HepG2 (cell line): ENCODE results near the gene USP5. TPM values are rescaled to one million over a fixed set of nuclear protein-coding genes. Genes with fewer than 3 reads are reported as not detected.

Source experiments
- MAFK ChIP-seq, 2 experiments: IDR thresholded peaks in 1 of 2; conservative IDR thresholded peaks in 1 of 2; 2 replicates each; pipeline ENCODE4 v1.6.1; 2011; ENCODE audit warnings: improper control_type of control experiment in 2 of 2, low read length in 2 of 2
- MATR3 ChIP-seq: sonication (generic); formaldehyde crosslinking; IDR thresholded peaks from 2 replicates; pipeline ENCODE4 v1.4.0; 2020; ENCODE audit warnings: missing genetic modification reagents
- PLRG1 ChIP-seq: fragments of 450-650 bp; conservative IDR thresholded peaks from 2 replicates; pipeline ENCODE4 v1.6.1; 2016
- ZFP36L1 ChIP-seq: sonication (generic); formaldehyde crosslinking; IDR thresholded peaks from 2 replicates; pipeline ENCODE4 v1.8.0; 2022; ENCODE audit warnings: mild to moderate bottlenecking, missing genetic modification reagents, moderate library complexity
- ZFP41 ChIP-seq: sonication (generic); formaldehyde crosslinking; IDR thresholded peaks from 2 replicates; pipeline ENCODE4 v1.4.0; 2020; ENCODE audit warnings: mild to moderate bottlenecking, missing genetic modification reagents, borderline replicate concordance
- ZNF567 ChIP-seq: sonication (generic); formaldehyde crosslinking; IDR thresholded peaks from 2 replicates; pipeline ENCODE4 v1.8.1; 2023; ENCODE audit warnings: mild to moderate bottlenecking, missing genetic modification reagents, borderline replicate concordance
- ZNF773 ChIP-seq: sonication (generic); formaldehyde crosslinking; IDR thresholded peaks from 2 replicates; pipeline ENCODE4 v1.4.0; 2020; ENCODE audit warnings: missing genetic modification reagents, borderline replicate concordance
- polyA plus RNA-seq, 8 experiments: library from polyadenylated mRNA; depleted of rRNA in 3 of 8; stranded (reverse) in 7 of 8; unstranded in 1 of 8; fragments of >200 nt; fragmentation: Illumina TruSeq in 4 of 8; extraction: Trizol in 4 of 8; gene quantifications; 2 replicates each; pipeline versions ENCODE4 v1.2.1 to v1.2.3, GENCODE V29; 2011 to 2016; ENCODE audit warnings: low read depth in 4 of 8, missing spikeins in 1 of 8, mixed read lengths in 1 of 8; ENCODE audit not compliant: insufficient read depth in 1 of 8
- total RNA-seq, 5 experiments: library from RNA; depleted of rRNA; stranded (reverse); fragments of >200 nt; fragmentation: Illumina TruSeq; extraction: Trizol; gene quantifications; 2 replicates each; pipeline ENCODE4 v1.2.3, GENCODE V29; 2016; ENCODE audit warnings: low read depth in 1 of 5
- TF ChIP-seq, protein P1 (sequence below): sonication (generic); formaldehyde crosslinking; IDR thresholded peaks from 2 replicates; pipeline ENCODE4 v1.4.0; 2020; ENCODE audit warnings: mild to moderate bottlenecking, missing genetic modification reagents, borderline replicate concordance
- TF ChIP-seq, protein P2 (sequence below): sonication (generic); formaldehyde crosslinking; IDR thresholded peaks from 2 replicates; pipeline ENCODE4 v1.4.0; 2020; ENCODE audit warnings: missing genetic modification reagents
- TF ChIP-seq, protein P3 (sequence below): sonication (generic); formaldehyde crosslinking; IDR thresholded peaks from 2 replicates; pipeline ENCODE4 v1.8.1; 2023; ENCODE audit warnings: missing genetic modification reagents, inconsistent platforms, borderline replicate concordance
- TF ChIP-seq, protein P4 (sequence below): sonication (generic); formaldehyde crosslinking; IDR thresholded peaks from 2 replicates; pipeline ENCODE4 v1.4.0; 2020; ENCODE audit warnings: mild to moderate bottlenecking, missing genetic modification reagents
- TF ChIP-seq, protein P5 (sequence below): IDR thresholded peaks from 2 replicates; pipeline ENCODE4 v1.6.1; 2012; ENCODE audit warnings: low read depth, low read length, improper control_type of control experiment
- TF ChIP-seq, protein P6 (sequence below), 2 experiments: sonication (generic) in 1 of 2; formaldehyde crosslinking in 1 of 2; IDR thresholded peaks; 2 replicates each; pipeline versions ENCODE4 v1.4.0 to v1.6.1; 2016 to 2020; ENCODE audit warnings: borderline replicate concordance in 1 of 2, low read depth in 1 of 2, mild to moderate bottlenecking in 1 of 2, missing genetic modification reagents in 1 of 2

USP5 gene
- total and polyA plus RNA-seq, 2 of the 13 experiments (the other 11 are each of a cell fraction or from before 2014, with no cell fraction given) = 39.6 to 56.0 TPM

DNA sequence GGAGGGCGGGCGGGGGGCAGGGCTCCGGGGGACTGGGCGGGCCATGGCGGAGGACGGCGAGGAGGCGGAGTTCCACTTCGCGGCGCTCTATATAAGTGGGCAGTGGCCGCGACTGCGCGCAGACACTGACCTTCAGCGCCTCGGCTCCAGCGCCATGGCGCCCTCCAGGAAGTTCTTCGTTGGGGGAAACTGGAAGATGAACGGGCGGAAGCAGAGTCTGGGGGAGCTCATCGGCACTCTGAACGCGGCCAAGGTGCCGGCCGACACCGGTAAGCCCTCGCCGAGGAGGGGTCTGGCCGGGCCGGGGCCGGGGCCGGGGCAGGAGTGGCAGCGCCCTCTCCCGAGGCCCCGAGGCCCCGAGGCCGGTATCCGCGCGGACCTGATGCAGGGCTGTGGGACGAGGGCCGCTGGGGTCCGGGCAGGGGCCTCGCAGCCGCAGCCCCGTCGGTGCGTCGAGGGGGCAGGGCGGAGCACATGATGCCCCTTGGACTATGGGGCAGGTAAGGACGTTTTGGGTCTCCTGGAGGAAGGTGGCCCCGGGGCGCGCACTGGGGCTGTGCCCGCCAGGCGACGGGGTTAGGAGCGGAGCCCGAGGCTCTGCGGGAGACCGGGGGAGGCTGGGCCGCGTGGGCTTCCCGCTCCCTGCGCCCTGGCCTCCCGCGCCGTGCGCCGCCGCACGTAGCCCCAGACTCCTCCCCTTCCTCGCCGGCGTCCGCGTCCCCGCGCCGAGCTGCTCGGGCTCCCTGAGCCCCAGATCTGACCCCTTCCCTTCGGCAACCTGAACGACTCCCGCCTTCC is 15.7 kb downstream of the USP5 start, which contains the start of gene TPI1 (continued):
- TF ChIP-seq, protein P1, sequence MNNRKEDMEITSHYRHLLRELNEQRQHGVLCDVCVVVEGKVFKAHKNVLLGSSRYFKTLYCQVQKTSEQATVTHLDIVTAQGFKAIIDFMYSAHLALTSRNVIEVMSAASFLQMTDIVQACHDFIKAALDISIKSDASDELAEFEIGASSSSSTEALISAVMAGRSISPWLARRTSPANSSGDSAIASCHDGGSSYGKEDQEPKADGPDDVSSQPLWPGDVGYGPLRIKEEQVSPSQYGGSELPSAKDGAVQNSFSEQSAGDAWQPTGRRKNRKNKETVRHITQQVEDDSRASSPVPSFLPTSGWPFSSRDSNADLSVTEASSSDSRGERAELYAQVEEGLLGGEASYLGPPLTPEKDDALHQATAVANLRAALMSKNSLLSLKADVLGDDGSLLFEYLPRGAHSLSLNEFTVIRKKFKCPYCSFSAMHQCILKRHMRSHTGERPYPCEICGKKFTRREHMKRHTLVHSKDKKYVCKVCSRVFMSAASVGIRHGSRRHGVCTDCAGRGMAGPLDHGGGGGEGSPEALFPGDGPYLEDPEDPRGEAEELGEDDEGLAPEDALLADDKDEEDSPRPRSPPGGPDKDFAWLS (CRISPR knock-in tag) = no peak
- TF ChIP-seq ZFP36L1 (CRISPR knock-in tag) = 0 out of 2 replicates have a peak, but pooled peaks have one; percentile 40
- TF ChIP-seq, protein P2, sequence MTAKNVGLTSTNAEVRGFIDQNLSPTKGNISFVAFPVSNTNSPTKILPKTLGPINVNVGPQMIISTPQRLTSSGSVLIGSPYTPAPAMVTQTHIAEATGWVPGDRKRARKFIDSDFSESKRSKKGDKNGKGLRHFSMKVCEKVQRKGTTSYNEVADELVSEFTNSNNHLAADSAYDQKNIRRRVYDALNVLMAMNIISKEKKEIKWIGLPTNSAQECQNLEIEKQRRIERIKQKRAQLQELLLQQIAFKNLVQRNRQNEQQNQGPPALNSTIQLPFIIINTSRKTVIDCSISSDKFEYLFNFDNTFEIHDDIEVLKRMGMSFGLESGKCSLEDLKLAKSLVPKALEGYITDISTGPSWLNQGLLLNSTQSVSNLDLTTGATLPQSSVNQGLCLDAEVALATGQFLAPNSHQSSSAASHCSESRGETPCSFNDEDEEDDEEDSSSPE (CRISPR knock-in tag) = peak; percentile 47; the same call in 1 of the 2 replicates
- TF ChIP-seq MATR3 = no peak
- TF ChIP-seq MAFK (conservative IDR thresholded peaks at IDR 0.05 in 1 of 2, IDR thresholded peaks at IDR 0.05 in 1 of 2; ENCODE audit: low read length in 2 of 2) = no peak
- 0 out of 2 replicates have a peak, but pooled peaks have one; percentile 21 for TF ChIP-seq ZNF773 (CRISPR knock-in tag)
- TF ChIP-seq, protein P3, sequence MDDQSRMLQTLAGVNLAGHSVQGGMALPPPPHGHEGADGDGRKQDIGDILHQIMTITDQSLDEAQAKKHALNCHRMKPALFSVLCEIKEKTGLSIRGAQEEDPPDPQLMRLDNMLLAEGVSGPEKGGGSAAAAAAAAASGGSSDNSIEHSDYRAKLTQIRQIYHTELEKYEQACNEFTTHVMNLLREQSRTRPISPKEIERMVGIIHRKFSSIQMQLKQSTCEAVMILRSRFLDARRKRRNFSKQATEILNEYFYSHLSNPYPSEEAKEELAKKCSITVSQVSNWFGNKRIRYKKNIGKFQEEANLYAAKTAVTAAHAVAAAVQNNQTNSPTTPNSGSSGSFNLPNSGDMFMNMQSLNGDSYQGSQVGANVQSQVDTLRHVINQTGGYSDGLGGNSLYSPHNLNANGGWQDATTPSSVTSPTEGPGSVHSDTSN (CRISPR knock-in tag) = peak; percentile 57; the same call in 1 of the 2 replicates
- TF ChIP-seq PLRG1 = no peak
- no peak for TF ChIP-seq ZFP41 (CRISPR knock-in tag)
- TF ChIP-seq, protein P4, sequence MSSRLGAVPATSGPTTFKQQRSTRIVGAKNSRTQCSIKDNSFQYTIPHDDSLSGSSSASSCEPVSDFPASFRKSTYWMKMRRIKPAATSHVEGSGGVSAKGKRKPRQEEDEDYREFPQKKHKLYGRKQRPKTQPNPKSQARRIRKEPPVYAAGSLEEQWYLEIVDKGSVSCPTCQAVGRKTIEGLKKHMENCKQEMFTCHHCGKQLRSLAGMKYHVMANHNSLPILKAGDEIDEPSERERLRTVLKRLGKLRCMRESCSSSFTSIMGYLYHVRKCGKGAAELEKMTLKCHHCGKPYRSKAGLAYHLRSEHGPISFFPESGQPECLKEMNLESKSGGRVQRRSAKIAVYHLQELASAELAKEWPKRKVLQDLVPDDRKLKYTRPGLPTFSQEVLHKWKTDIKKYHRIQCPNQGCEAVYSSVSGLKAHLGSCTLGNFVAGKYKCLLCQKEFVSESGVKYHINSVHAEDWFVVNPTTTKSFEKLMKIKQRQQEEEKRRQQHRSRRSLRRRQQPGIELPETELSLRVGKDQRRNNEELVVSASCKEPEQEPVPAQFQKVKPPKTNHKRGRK = no peak
- no peak for TF ChIP-seq ZNF567 (CRISPR knock-in tag)
- TF ChIP-seq, protein P5, sequence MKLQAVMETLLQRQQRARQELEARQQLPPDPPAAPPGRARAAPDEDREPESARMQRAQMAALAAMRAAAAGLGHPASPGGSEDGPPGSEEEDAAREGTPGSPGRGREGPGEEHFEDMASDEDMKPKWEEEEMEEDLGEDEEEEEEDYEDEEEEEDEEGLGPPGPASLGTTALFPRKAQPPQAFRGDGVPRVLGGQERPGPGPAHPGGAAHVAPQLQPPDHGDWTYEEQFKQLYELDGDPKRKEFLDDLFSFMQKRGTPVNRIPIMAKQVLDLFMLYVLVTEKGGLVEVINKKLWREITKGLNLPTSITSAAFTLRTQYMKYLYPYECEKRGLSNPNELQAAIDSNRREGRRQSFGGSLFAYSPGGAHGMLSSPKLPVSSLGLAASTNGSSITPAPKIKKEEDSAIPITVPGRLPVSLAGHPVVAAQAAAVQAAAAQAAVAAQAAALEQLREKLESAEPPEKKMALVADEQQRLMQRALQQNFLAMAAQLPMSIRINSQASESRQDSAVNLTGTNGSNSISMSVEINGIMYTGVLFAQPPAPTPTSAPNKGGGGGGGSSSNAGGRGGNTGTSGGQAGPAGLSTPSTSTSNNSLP = no peak
- TF ChIP-seq, protein P6, sequence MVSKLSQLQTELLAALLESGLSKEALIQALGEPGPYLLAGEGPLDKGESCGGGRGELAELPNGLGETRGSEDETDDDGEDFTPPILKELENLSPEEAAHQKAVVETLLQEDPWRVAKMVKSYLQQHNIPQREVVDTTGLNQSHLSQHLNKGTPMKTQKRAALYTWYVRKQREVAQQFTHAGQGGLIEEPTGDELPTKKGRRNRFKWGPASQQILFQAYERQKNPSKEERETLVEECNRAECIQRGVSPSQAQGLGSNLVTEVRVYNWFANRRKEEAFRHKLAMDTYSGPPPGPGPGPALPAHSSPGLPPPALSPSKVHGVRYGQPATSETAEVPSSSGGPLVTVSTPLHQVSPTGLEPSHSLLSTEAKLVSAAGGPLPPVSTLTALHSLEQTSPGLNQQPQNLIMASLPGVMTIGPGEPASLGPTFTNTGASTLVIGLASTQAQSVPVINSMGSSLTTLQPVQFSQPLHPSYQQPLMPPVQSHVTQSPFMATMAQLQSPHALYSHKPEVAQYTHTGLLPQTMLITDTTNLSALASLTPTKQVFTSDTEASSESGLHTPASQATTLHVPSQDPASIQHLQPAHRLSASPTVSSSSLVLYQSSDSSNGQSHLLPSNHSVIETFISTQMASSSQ (IDR thresholded peaks at IDR 0.05; ENCODE audit: low read depth) = no peak
- TF ChIP-seq, protein P6 (CRISPR knock-in tag; IDR thresholded peaks at IDR 0.05; ENCODE audit: borderline replicate concordance) = no peak
